HepG2 (cell line): Measurements from ENCODE around the gene CDK6. TPM values are rescaled to one million over a fixed set of nuclear protein-coding genes. Genes with fewer than 3 reads are reported as not detected.

Source experiments
- ATAC-seq: fragments of 200-7000 bp; cut with Tn5 transposase; 3 replicates; pipeline ENCODE4 v1.9.1; 2020; ENCODE audit warnings: mild to moderate bottlenecking, moderate library complexity
- BruUV-seq: library from RNA; stranded (reverse); fragments of 400-500 nt; replicated peaks from 2 replicates; lab custom pipeline; 2021; lab: Mats Ljungman, UMichigan
- CTCF ChIA-PET: fragments of 300-600 bp; formaldehyde crosslinking; extraction: SDS; loops from one replicate; lab custom pipeline; 2021; ENCODE audit warnings: low total read pairs, inconsistent platforms, low intra/inter-chr PET ratio; lab: Yijun Ruan, JAX
- POLR2A ChIA-PET: fragments of 350-600 bp; sonication (Branson Sonifier 250); formaldehyde crosslinking; loops from one replicate; lab custom pipeline; 2020; ENCODE audit warnings: antibody characterized with exemption, inconsistent platforms; lab: Yijun Ruan, JAX
- DNase-seq: peaks from one replicate; pipeline ENCODE4 v3.0.0-alpha.2; 2015; ENCODE audit warnings: low spot score
- FAIRE-seq: peaks from 3 replicates; lab custom pipeline; 2011; peaks lifted over from hg19 to GRCh38; lab: Jason Lieb, UNC
- H2AFZ ChIP-seq: one replicate; pipeline ENCODE4 v1.6.1; 2011; ENCODE audit warnings: low read length, inconsistent platforms
- H3K27ac ChIP-seq: fragments of 300-600 bp; 3 replicates; pipeline ENCODE4 v1.8.0; 2011; ENCODE audit warnings: mixed run types, mild to moderate bottlenecking, mixed read lengths, low read length, inconsistent platforms; ENCODE audit not compliant: insufficient read depth; ENCODE audit errors: extremely low read length
- H3K27me3 ChIP-seq, 2 experiments: fragments of 200-600 bp in 1 of 2; 2 replicates in 1 of 2; 3 replicates in 1 of 2; pipeline versions ENCODE4 v1.6.0 to v1.8.0; 2011; ENCODE audit warnings: low read length in 2 of 2, mild to moderate bottlenecking in 2 of 2, moderate library complexity in 2 of 2, inconsistent platforms in 1 of 2; ENCODE audit not compliant: insufficient read depth in 2 of 2, control insufficient read depth in 1 of 2
- H3K36me3 ChIP-seq, 2 experiments: fragments of 200-600 bp in 1 of 2; replicated peaks in 1 of 2; 2 replicates in 1 of 2; 3 replicates in 1 of 2; pipeline versions ENCODE4 v1.5.1 to v1.8.0; 2011; ENCODE audit warnings: low read length in 2 of 2, inconsistent platforms in 1 of 2; ENCODE audit not compliant: insufficient read depth in 2 of 2, control insufficient read depth in 1 of 2
- H3K4me1 ChIP-seq: 2 replicates; pipeline ENCODE4 v1.5.1; 2012; ENCODE audit warnings: low read length, inconsistent platforms; ENCODE audit not compliant: insufficient read depth
- H3K4me2 ChIP-seq: 2 replicates; pipeline ENCODE4 v1.6.0; 2011; ENCODE audit warnings: low read depth, low read length, inconsistent platforms
- H3K4me3 ChIP-seq, 3 experiments: fragments of 200-600 bp in 1 of 3; sonication (generic), shearing (Covaris generic) in 1 of 3; replicated peaks in 1 of 3; 2 replicates each; pipeline ENCODE4 v1.5.1; 2011 to 2016; ENCODE audit warnings: low read length in 3 of 3, inconsistent platforms in 2 of 3, low read depth in 2 of 3, mild to moderate bottlenecking in 2 of 3, control low read depth in 1 of 3, mixed read lengths in 1 of 3; ENCODE audit not compliant: insufficient read depth in 1 of 3
- H3K79me2 ChIP-seq: one replicate; pipeline ENCODE4 v1.6.1; 2011; ENCODE audit warnings: low read length, inconsistent platforms; ENCODE audit not compliant: insufficient read depth
- H3K9ac ChIP-seq: 2 replicates; pipeline ENCODE4 v1.6.0; 2011; ENCODE audit warnings: mild to moderate bottlenecking, low read depth, low read length, inconsistent platforms; ENCODE audit not compliant: insufficient read depth
- H3K9me3 ChIP-seq: 2 replicates; pipeline ENCODE4 v1.5.1; 2012; ENCODE audit warnings: mild to moderate bottlenecking, low read length
- H4K20me1 ChIP-seq: 2 replicates; pipeline ENCODE4 v1.6.0; 2011; ENCODE audit warnings: inconsistent platforms, mild to moderate bottlenecking, low read length, moderate library complexity; ENCODE audit not compliant: insufficient read depth
- JARID2 ChIP-seq: sonication (generic); formaldehyde crosslinking; IDR thresholded peaks from 2 replicates; pipeline ENCODE4 v1.8.1; 2023; ENCODE audit warnings: missing genetic modification reagents, inconsistent platforms; ENCODE audit not compliant: insufficient replicate concordance
- JDP2 ChIP-seq: sonication (generic); formaldehyde crosslinking; IDR thresholded peaks from 2 replicates; pipeline ENCODE4 v1.8.1; 2022; ENCODE audit warnings: missing genetic modification reagents, borderline replicate concordance
- NRL ChIP-seq: sonication (generic); formaldehyde crosslinking; IDR thresholded peaks from 2 replicates; pipeline ENCODE4 v1.5.0; 2020; ENCODE audit warnings: missing genetic modification reagents, mild to moderate bottlenecking, moderate library complexity, borderline replicate concordance
- POGZ ChIP-seq: sonication (generic); formaldehyde crosslinking; IDR thresholded peaks from 2 replicates; pipeline ENCODE4 v1.4.0; 2020; ENCODE audit warnings: mild to moderate bottlenecking, missing genetic modification reagents
- RFXANK ChIP-seq: IDR thresholded peaks from 2 replicates; pipeline ENCODE4 v1.6.1; 2016
- SMC3 ChIP-seq: IDR thresholded peaks from 2 replicates; pipeline ENCODE4 v1.6.1; 2011; ENCODE audit warnings: low read length, improper control_type of control experiment
- ZNF256 ChIP-seq: sonication (generic); formaldehyde crosslinking; conservative IDR thresholded peaks from 2 replicates; pipeline ENCODE4 v1.4.0; 2020; ENCODE audit warnings: missing genetic modification reagents
- ZNF468 ChIP-seq: sonication (generic); formaldehyde crosslinking; IDR thresholded peaks from 2 replicates; pipeline ENCODE4 v1.8.0; 2022; ENCODE audit warnings: mild to moderate bottlenecking, moderate library complexity, missing genetic modification reagents
- ZNF616 ChIP-seq: sonication (generic); formaldehyde crosslinking; IDR thresholded peaks from 2 replicates; pipeline ENCODE4 v1.5.0; 2020; ENCODE audit warnings: low read depth, mild to moderate bottlenecking, missing genetic modification reagents
- WGBS: methylation state at CpG from one replicate; pipeline ENCODE4 v1.1.6; 2017; ENCODE audit warnings: low lambda C conversion rate; 5-methylcytosine and 5-hydroxymethylcytosine counted together
- in situ Hi-C: cut with HindIII; loops from 2 replicates; pipeline ENCODE4 v1.10.0; 2017; ENCODE audit warnings: low pct_unique_long_range_greater_than_20kb; ENCODE audit not compliant: extremely low pct_ligation_motif_present
- intact Hi-C: fragments of 100-400 bp; cut with micrococcal nuclease; formaldehyde crosslinking; loops from one replicate; pipeline ENCODE4 v1.10.0; 2022; ENCODE audit not compliant: unreplicated experiment
- polyA plus RNA-seq, 8 experiments: library from polyadenylated mRNA; depleted of rRNA in 3 of 8; stranded (reverse) in 7 of 8; unstranded in 1 of 8; fragments of >200 nt; fragmentation: Illumina TruSeq in 4 of 8; extraction: Trizol in 4 of 8; gene quantifications; 2 replicates each; pipeline versions ENCODE4 v1.2.1 to v1.2.3, GENCODE V29; 2011 to 2016; ENCODE audit warnings: low read depth in 4 of 8, missing spikeins in 1 of 8, mixed read lengths in 1 of 8; ENCODE audit not compliant: insufficient read depth in 1 of 8
- total RNA-seq, 5 experiments: library from RNA; depleted of rRNA; stranded (reverse); fragments of >200 nt; fragmentation: Illumina TruSeq; extraction: Trizol; gene quantifications; 2 replicates each; pipeline ENCODE4 v1.2.3, GENCODE V29; 2016; ENCODE audit warnings: low read depth in 1 of 5
- TF ChIP-seq, protein P1 (sequence below): sonication (generic); formaldehyde crosslinking; IDR thresholded peaks from 2 replicates; pipeline ENCODE4 v1.4.0; 2020; ENCODE audit warnings: missing genetic modification reagents
- TF ChIP-seq, protein P2 (sequence below): sonication (generic); formaldehyde crosslinking; IDR thresholded peaks from 2 replicates; pipeline ENCODE4 v1.5.0; 2020; ENCODE audit warnings: missing genetic modification reagents, mild to moderate bottlenecking, borderline replicate concordance
- TF ChIP-seq, protein P3 (sequence below): sonication (generic); formaldehyde crosslinking; IDR thresholded peaks from 2 replicates; pipeline ENCODE4 v1.4.0; 2020; ENCODE audit warnings: missing genetic modification reagents, borderline replicate concordance
- TF ChIP-seq, protein P4 (sequence below): sonication (generic); formaldehyde crosslinking; IDR thresholded peaks from 2 replicates; pipeline ENCODE4 v1.4.0; 2020; ENCODE audit warnings: missing genetic modification reagents, borderline replicate concordance

Gene CDK6
- total and polyA plus RNA-seq, 2 of the 13 experiments (the other 11 are each of a cell fraction or from before 2014, with no cell fraction given): 34.6 to 90.8 TPM

- Histone ChIP-seq H3K79me2 (peaks cover 82% of the 10 kb centered on the region), H3K4me3 (peak overlapping the region; percentile 93 to 99 (median 94)), H3K27ac (peak overlapping the region; percentile 94), H4K20me1 (peaks cover 29% of the 10 kb centered on the region), H3K9me3 (no peaks in the 10 kb centered on the region), H3K4me2 (peak overlapping the region; percentile 98), H3K4me1 (peaks cover 47% of the 10 kb centered on the region), H3K9ac (peak overlapping the region; percentile 95), H3K36me3 (peaks cover 0 to 6% of the 10 kb centered on the region in 2 experiments; a peak in 3 of 5 replicates), H2AFZ (no peak overlapping the region), H3K27me3 (no peaks in the 10 kb centered on the region; a peak in 1 of 5 replicates)
- no peak for FAIRE-seq
- 0% methylated on average over 13 of the region's 83 CpGs for WGBS
- peak; percentile 70 for ATAC-seq
- CTCF ChIA-PET: interaction anchor here (1.3 to 2.9 kb wide), 4 partner anchors 140 to 212 kb away, joined by 4 to 12 read pairs (median 10); no protein-coding TSS in a partner anchor
- BruUV-seq: no TSS peak
- in situ Hi-C loops (loop anchor here (5.0 to 10.0 kb wide), 3 partner anchors 151 to 222 kb away; no protein-coding TSS in a partner anchor), intact Hi-C loops (loop anchor here (5.0 kb wide), 2 partner anchors 61 to 81 kb away; no protein-coding TSS in a partner anchor)
- peak; percentile 77 for DNase-seq
- POLR2A ChIA-PET: interaction anchor here (0.5 to 4.0 kb wide), 11 partner anchors 9 to 243 kb away, joined by 3 to 66 read pairs (median 4); partner anchors contain the start of gene FAM133B
- TF ChIP-seq JDP2 (CRISPR knock-in tag) (no peak), RFXANK (CRISPR knock-in tag) (no peak), ZNF256 (CRISPR knock-in tag) (no peak), ZNF468 (CRISPR knock-in tag) (no peak), SMC3 (peak; percentile 36; the same call in 1 of the 2 replicates), POGZ (peak; percentile 90), NRL (CRISPR knock-in tag) (no peak), JARID2 (CRISPR knock-in tag) (no peak), ZNF616 (CRISPR knock-in tag) (no peak)
- TF ChIP-seq, protein P1, sequence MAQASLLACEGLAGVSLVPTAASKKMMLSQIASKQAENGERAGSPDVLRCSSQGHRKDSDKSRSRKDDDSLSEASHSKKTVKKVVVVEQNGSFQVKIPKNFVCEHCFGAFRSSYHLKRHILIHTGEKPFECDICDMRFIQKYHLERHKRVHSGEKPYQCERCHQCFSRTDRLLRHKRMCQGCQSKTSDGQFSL (CRISPR knock-in tag): peak; percentile 73
- TF ChIP-seq, protein P2, sequence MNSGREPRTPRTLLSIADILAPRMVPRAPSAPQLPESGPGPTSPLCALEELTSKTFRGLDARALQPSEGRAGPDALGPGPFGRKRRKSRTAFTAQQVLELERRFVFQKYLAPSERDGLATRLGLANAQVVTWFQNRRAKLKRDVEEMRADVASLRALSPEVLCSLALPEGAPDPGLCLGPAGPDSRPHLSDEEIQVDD (CRISPR knock-in tag): no peak
- TF ChIP-seq, protein P3, sequence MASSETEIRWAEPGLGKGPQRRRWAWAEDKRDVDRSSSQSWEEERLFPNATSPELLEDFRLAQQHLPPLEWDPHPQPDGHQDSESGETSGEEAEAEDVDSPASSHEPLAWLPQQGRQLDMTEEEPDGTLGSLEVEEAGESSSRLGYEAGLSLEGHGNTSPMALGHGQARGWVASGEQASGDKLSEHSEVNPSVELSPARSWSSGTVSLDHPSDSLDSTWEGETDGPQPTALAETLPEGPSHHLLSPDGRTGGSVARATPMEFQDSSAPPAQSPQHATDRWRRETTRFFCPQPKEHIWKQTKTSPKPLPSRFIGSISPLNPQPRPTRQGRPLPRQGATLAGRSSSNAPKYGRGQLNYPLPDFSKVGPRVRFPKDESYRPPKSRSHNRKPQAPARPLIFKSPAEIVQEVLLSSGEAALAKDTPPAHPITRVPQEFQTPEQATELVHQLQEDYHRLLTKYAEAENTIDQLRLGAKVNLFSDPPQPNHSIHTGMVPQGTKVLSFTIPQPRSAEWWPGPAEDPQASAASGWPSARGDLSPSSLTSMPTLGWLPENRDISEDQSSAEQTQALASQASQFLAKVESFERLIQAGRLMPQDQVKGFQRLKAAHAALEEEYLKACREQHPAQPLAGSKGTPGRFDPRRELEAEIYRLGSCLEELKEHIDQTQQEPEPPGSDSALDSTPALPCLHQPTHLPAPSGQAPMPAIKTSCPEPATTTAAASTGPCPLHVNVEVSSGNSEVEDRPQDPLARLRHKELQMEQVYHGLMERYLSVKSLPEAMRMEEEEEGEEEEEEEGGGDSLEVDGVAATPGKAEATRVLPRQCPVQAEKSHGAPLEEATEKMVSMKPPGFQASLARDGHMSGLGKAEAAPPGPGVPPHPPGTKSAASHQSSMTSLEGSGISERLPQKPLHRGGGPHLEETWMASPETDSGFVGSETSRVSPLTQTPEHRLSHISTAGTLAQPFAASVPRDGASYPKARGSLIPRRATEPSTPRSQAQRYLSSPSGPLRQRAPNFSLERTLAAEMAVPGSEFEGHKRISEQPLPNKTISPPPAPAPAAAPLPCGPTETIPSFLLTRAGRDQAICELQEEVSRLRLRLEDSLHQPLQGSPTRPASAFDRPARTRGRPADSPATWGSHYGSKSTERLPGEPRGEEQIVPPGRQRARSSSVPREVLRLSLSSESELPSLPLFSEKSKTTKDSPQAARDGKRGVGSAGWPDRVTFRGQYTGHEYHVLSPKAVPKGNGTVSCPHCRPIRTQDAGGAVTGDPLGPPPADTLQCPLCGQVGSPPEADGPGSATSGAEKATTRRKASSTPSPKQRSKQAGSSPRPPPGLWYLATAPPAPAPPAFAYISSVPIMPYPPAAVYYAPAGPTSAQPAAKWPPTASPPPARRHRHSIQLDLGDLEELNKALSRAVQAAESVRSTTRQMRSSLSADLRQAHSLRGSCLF (CRISPR knock-in tag): no peak
- TF ChIP-seq, protein P4, sequence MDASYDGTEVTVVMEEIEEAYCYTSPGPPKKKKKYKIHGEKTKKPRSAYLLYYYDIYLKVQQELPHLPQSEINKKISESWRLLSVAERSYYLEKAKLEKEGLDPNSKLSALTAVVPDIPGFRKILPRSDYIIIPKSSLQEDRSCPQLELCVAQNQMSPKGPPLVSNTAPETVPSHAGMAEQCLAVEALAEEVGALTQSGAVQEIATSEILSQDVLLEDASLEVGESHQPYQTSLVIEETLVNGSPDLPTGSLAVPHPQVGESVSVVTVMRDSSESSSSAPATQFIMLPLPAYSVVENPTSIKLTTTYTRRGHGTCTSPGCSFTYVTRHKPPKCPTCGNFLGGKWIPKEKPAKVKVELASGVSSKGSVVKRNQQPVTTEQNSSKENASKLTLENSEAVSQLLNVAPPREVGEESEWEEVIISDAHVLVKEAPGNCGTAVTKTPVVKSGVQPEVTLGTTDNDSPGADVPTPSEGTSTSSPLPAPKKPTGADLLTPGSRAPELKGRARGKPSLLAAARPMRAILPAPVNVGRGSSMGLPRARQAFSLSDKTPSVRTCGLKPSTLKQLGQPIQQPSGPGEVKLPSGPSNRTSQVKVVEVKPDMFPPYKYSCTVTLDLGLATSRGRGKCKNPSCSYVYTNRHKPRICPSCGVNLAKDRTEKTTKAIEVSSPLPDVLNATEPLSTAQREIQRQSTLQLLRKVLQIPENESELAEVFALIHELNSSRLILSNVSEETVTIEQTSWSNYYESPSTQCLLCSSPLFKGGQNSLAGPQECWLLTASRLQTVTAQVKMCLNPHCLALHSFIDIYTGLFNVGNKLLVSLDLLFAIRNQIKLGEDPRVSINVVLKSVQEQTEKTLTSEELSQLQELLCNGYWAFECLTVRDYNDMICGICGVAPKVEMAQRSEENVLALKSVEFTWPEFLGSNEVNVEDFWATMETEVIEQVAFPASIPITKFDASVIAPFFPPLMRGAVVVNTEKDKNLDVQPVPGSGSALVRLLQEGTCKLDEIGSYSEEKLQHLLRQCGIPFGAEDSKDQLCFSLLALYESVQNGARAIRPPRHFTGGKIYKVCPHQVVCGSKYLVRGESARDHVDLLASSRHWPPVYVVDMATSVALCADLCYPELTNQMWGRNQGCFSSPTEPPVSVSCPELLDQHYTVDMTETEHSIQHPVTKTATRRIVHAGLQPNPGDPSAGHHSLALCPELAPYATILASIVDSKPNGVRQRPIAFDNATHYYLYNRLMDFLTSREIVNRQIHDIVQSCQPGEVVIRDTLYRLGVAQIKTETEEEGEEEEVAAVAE (CRISPR knock-in tag): no peak
Measured at GRCh38 chr7:92833024-92833765, 3.2 kb downstream of the CDK6 start.
